PC-9 (cell line): ENCODE measurements around the gene MARK2. TPM values are rescaled to one million over a fixed set of nuclear protein-coding genes. Genes with fewer than 3 reads are reported as not detected.

Experiments used
- BruUV-seq: library from RNA; stranded (reverse); fragments of 400-500 nt; replicated peaks from 2 replicates; lab custom pipeline; 2021; lab: Mats Ljungman, UMichigan
- CTCF ChIA-PET: fragments of 300-600 bp; sonication (Branson Sonifier 250); formaldehyde crosslinking; loops from one replicate; lab custom pipeline; 2022; ENCODE audit warnings: antibody characterized with exemption; lab: Charles Lee
- POLR2A ChIA-PET: fragments of 300-600 bp; sonication (Branson Sonifier 250); formaldehyde crosslinking; loops from one replicate; lab custom pipeline; 2022; ENCODE audit warnings: antibody characterized with exemption; ENCODE audit not compliant: unreplicated experiment; lab: Charles Lee
- DNase-seq, 2 experiments: peaks; one replicate each; pipeline versions ENCODE4 v3.0.0 to v3.0.0-alpha.2; 2015 to 2022; ENCODE audit warnings: mixed read lengths in 1 of 2
- H2AFZ ChIP-seq: fragments of 200-600 bp; sonication (generic); 2 replicates; pipeline ENCODE4 v1.8.1; 2017; ENCODE audit warnings: antibody characterized with exemption
- H3F3A ChIP-seq: fragments of 200-600 bp; sonication (generic); 2 replicates; pipeline ENCODE4 v1.8.1; 2017; ENCODE audit warnings: antibody characterized with exemption, mild to moderate bottlenecking, low read depth; ENCODE audit not compliant: insufficient read depth
- H3K27ac ChIP-seq: fragments of 200-600 bp; sonication (generic); 2 replicates; pipeline ENCODE4 v1.6.1; 2016; ENCODE audit warnings: mixed run types
- H3K27me3 ChIP-seq: fragments of 200-600 bp; sonication (generic); 2 replicates; pipeline ENCODE4 v1.6.1; 2016; ENCODE audit warnings: low read depth, mixed run types; ENCODE audit not compliant: insufficient read depth
- H3K36me3 ChIP-seq: fragments of 200-600 bp; sonication (generic); 2 replicates; pipeline ENCODE4 v1.6.1; 2016; ENCODE audit warnings: low read depth, mixed run types
- H3K4me1 ChIP-seq: fragments of 200-600 bp; sonication (generic); replicated peaks from 2 replicates; pipeline ENCODE4 v1.6.1; 2016; ENCODE audit warnings: mixed run types; ENCODE audit not compliant: insufficient read depth
- H3K4me2 ChIP-seq: fragments of 200-600 bp; sonication (generic); 2 replicates; pipeline ENCODE4 v1.6.1; 2017; ENCODE audit warnings: mixed run types
- H3K4me3 ChIP-seq: fragments of 200-600 bp; sonication (generic); 2 replicates; pipeline ENCODE4 v1.6.1; 2016; ENCODE audit warnings: mixed run types
- H3K79me2 ChIP-seq: fragments of 200-600 bp; sonication (generic); 2 replicates; pipeline ENCODE4 v1.6.1; 2017; ENCODE audit warnings: low read depth, mixed run types
- H3K9me2 ChIP-seq: fragments of 200-600 bp; sonication (generic); 2 replicates; pipeline ENCODE4 v1.8.1; 2017; ENCODE audit warnings: mild to moderate bottlenecking; ENCODE audit not compliant: insufficient read depth
- H3K9me3 ChIP-seq: fragments of 200-600 bp; sonication (generic); 2 replicates; pipeline ENCODE4 v1.8.1; 2016; ENCODE audit warnings: low read depth; ENCODE audit not compliant: insufficient read depth
- H4K20me1 ChIP-seq: fragments of 200-600 bp; sonication (generic); 2 replicates; pipeline ENCODE4 v1.8.1; 2017; ENCODE audit not compliant: insufficient read depth
- EZH2 ChIP-seq: fragments of 200-600 bp; sonication (generic); IDR thresholded peaks from 2 replicates; pipeline ENCODE4 v1.8.0; 2017; ENCODE audit warnings: antibody characterized with exemption, low read depth
- intact Hi-C: fragments of 100-400 bp; cut with micrococcal nuclease; formaldehyde crosslinking; loops from one replicate; pipeline ENCODE4 v1.10.0; 2022; ENCODE audit not compliant: unreplicated experiment
- total RNA-seq: library from RNA; stranded (reverse); gene quantifications from 2 replicates; pipeline ENCODE4 v1.2.3, GENCODE V29; 2021
- TF ChIP-seq, protein P1 (sequence below): fragments of 200-600 bp; sonication (generic); conservative IDR thresholded peaks from 2 replicates; pipeline ENCODE4 v1.6.1; 2017; ENCODE audit warnings: mixed run types, antibody characterized with exemption, mild to moderate bottlenecking, moderate library complexity

MARK2 gene
- total RNA-seq, 1 experiment from 2014 or later, result 65.0 TPM

DNA sequence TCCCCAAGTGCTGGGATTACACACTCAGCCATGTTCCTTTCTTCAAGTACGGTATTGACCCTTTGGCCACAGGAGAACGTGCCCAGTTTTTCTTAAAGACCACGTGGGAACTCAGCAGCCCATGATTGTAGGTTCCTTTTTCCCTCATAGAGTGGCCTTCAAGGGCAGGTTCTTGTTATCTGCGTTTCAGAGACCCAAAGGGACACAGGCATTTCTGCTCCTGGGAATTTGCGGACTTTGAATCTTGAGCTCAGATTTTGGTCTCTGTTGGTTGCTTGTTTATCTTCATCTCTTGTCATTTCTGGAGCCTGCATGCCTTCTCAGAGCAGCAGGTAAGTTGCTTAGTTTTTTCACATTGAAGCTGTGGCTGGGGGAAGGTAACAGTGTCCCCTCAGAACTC, 12.0 kb downstream of the MARK2 start:
- TF ChIP-seq, protein P1, sequence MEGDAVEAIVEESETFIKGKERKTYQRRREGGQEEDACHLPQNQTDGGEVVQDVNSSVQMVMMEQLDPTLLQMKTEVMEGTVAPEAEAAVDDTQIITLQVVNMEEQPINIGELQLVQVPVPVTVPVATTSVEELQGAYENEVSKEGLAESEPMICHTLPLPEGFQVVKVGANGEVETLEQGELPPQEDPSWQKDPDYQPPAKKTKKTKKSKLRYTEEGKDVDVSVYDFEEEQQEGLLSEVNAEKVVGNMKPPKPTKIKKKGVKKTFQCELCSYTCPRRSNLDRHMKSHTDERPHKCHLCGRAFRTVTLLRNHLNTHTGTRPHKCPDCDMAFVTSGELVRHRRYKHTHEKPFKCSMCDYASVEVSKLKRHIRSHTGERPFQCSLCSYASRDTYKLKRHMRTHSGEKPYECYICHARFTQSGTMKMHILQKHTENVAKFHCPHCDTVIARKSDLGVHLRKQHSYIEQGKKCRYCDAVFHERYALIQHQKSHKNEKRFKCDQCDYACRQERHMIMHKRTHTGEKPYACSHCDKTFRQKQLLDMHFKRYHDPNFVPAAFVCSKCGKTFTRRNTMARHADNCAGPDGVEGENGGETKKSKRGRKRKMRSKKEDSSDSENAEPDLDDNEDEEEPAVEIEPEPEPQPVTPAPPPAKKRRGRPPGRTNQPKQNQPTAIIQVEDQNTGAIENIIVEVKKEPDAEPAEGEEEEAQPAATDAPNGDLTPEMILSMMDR, result no peak
- no peak for TF ChIP-seq EZH2
- Histone ChIP-seq H3K9me2 (no peaks in the 10 kb centered on the region), H3K4me2 (no peak overlapping the region), H3K79me2 (peaks cover 93% of the 10 kb centered on the region), H3K27me3 (no peaks in the 10 kb centered on the region), H3K27ac (peak overlapping the region; percentile 12; the same call in 1 of the 2 replicates), H3K9me3 (no peaks in the 10 kb centered on the region), H4K20me1 (peaks cover 60% of the 10 kb centered on the region), H3F3A (peaks cover 22% of the 10 kb centered on the region), H3K4me3 (no peak overlapping the region), H2AFZ (no peak overlapping the region), H3K4me1 (peaks cover 28% of the 10 kb centered on the region), H3K36me3 (peaks cover 21% of the 10 kb centered on the region)
- no TSS peak for BruUV-seq
- intact Hi-C loops, result no loop called here
- ChIA-PET POLR2A (no interaction called here), CTCF (no interaction called here)
- no peak for DNase-seq

DNA sequence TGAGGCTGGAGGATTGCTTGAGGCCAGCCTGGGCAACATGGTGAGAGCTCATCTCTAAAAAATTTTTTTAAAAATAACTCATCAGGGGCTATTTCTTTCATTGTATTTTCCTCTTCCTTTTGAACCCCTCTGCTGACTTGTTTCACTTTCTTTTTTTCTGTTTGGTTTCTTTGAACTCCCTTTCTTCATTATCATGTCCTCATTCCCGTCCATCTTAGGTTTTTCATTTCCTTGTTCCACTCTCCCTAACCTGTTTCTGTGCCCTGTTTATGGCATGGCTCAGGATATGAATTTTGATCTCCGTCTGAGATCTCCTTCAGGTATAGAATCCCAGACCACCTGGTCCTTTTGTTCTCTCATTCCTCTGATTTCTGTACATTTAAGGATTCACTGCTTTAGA, 12.5 kb downstream of the MARK2 start:
- peaks cover 62% of the 10 kb centered on the region for H4K20me1 ChIP-seq
- POLR2A ChIA-PET, result no interaction called here

DNA sequence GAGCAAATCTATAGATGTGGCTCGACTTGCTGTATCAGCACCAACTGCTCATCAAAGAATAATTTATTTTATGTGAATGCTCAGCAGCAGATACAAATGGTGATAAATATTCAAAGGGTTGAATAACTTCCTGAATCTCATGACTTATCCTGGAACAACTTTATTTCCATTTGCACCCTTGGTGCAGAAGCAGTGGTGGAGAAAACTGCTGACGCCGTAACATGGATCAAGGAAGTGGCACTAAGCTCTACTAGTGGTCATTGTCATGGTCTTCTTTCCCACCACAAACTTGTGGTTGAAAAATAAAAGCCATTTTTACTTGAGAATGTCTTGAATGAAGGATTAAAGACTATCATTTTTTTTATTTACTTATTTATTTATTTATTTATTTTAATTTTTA, 14.6 kb downstream of the MARK2 start:
- TF ChIP-seq EZH2, result no peak
- TF ChIP-seq, protein P1, result no peak
- Histone ChIP-seq H3F3A (peaks cover 5% of the 10 kb centered on the region), H3K79me2 (peaks cover 92% of the 10 kb centered on the region), H2AFZ (no peak overlapping the region), H3K36me3 (peaks cover 21% of the 10 kb centered on the region), H3K9me3 (no peaks in the 10 kb centered on the region), H3K27ac (no peak overlapping the region), H3K4me1 (peaks cover 4% of the 10 kb centered on the region), H3K4me3 (no peak overlapping the region), H3K27me3 (no peaks in the 10 kb centered on the region), H3K9me2 (no peaks in the 10 kb centered on the region), H4K20me1 (peaks cover 58% of the 10 kb centered on the region), H3K4me2 (no peak overlapping the region)
- ChIA-PET POLR2A (interaction anchor here (0.6 kb wide), 1 partner anchor 8 kb away, joined by 3 read pairs; no protein-coding TSS in a partner anchor), CTCF (no interaction called here)
- intact Hi-C loops, result no loop called here
- no TSS peak for BruUV-seq
- DNase-seq, result no peak

More for the DNA sequence above, 12.5 kb downstream of the MARK2 start:
- DNase-seq, result no peak
- Histone ChIP-seq H3K9me2 (no peaks in the 10 kb centered on the region), H3K4me2 (no peak overlapping the region), H3F3A (peaks cover 18% of the 10 kb centered on the region), H2AFZ (no peak overlapping the region), H3K79me2 (peaks cover 93% of the 10 kb centered on the region), H3K4me1 (peaks cover 24% of the 10 kb centered on the region), H3K27me3 (no peaks in the 10 kb centered on the region), H3K9me3 (no peaks in the 10 kb centered on the region), H3K36me3 (peaks cover 21% of the 10 kb centered on the region), H3K27ac (peak overlapping the region; percentile 12; the same call in 1 of the 2 replicates), H3K4me3 (no peak overlapping the region)
- CTCF ChIA-PET, result no interaction called here
- intact Hi-C loops, result no loop called here
- no peak for TF ChIP-seq EZH2
- TF ChIP-seq, protein P1, result no peak
- BruUV-seq, result no TSS peak
